Heart right ventricle (tissue), 16 donors: ENCODE results near the gene HOPX. TPM values are rescaled to one million over a fixed set of nuclear protein-coding genes. Genes with fewer than 3 reads are reported as not detected.

Experiments used
- ATAC-seq, 8 donors: fragments of 200-7000 bp; cut with Tn5 transposase; one replicate each; pipeline ENCODE4 v1.9.1; 2020; ENCODE audit warnings: mild to moderate bottlenecking in 8 of 8, moderate library complexity in 8 of 8, moderate number of reproducible peaks in 1 of 8
- DNase-seq, 2 donors: peaks; one replicate each; pipeline ENCODE4 v3.0.0-alpha.2; 2020
- H3K27ac ChIP-seq, 10 donors: fragments of 200-600 bp; sonication (generic) in 2 of 10; one replicate each; pipeline versions ENCODE4 v1.5.0 to v1.8.0; 2020 to 2022; ENCODE audit warnings: mild to moderate bottlenecking in 3 of 10
- H3K27me3 ChIP-seq, 7 donors: fragments of 200-600 bp; one replicate each; pipeline ENCODE4 v1.8.0; 2021 to 2022; ENCODE audit warnings: mild to moderate bottlenecking in 2 of 7
- H3K36me3 ChIP-seq, 9 donors: fragments of 200-600 bp; sonication (generic) in 1 of 9; one replicate each; pipeline versions ENCODE4 v1.5.0 to v1.8.0; 2020 to 2022; ENCODE audit warnings: mild to moderate bottlenecking in 2 of 9
- H3K4me1 ChIP-seq, 9 donors: fragments of 200-600 bp; sonication (generic) in 1 of 9; one replicate each; pipeline versions ENCODE4 v1.5.0 to v1.8.0; 2020 to 2022; ENCODE audit warnings: mild to moderate bottlenecking in 4 of 9
- H3K4me3 ChIP-seq, 10 donors: fragments of 200-600 bp; sonication (generic) in 2 of 10; one replicate each; pipeline versions ENCODE4 v1.5.0 to v1.8.0; 2020 to 2022; ENCODE audit warnings: mild to moderate bottlenecking in 7 of 10, moderate library complexity in 2 of 10
- H3K9me3 ChIP-seq, 11 donors: fragments of 200-600 bp in 10 of 11; sonication (generic) in 2 of 11; one replicate each; pipeline versions ENCODE4 v1.5.0 to v1.8.0; 2013 to 2022; ENCODE audit warnings: mild to moderate bottlenecking in 2 of 11, control low read depth in 1 of 11, moderate library complexity in 1 of 11
- CTCF ChIP-seq, 9 donors: fragments of 200-600 bp; sonication (generic) in 2 of 9; IDR thresholded peaks; one replicate each; pipeline versions ENCODE4 v1.5.0 to v1.8.0; 2021 to 2022; ENCODE audit warnings: antibody characterized with exemption in 9 of 9, mild to moderate bottlenecking in 5 of 9, moderate library complexity in 1 of 9
- WGBS, 2 donors: extraction: QIAGEN DNeasy Blood & Tissue Kit; methylation state at CpG; one replicate each; pipeline ENCODE4 v1.1.7; 2013; ENCODE audit warnings: inconsistent platforms in 1 of 2; 5-methylcytosine and 5-hydroxymethylcytosine counted together
- intact Hi-C, 10 donors: fragments of 100-400 bp; cut with DNase I; formaldehyde crosslinking; loops; one replicate each; pipeline versions ENCODE4 v1.11.1 to v1.14.2; 2022
- polyA plus RNA-seq, 2 donors: library from polyadenylated mRNA; stranded (reverse); fragments of 200-250 nt; gene quantifications; one replicate each; pipeline ENCODE4 v1.2.3, GENCODE V29; 2013
- total RNA-seq, 10 donors: library from RNA; stranded (reverse); fragmentation: NEBNext Ultra II Directional in 3 of 10; extraction: Animal tissue kit (Norgen Biotek cat#: 25700) in 3 of 10; gene quantifications; one replicate each; pipeline versions ENCODE4 v1.2.1 to v1.2.4, GENCODE V29; 2021 to 2023
- donor health status: Arrhythmogenic right ventricular cardiomyopathy.
- donor health status: ischemic (EF 13 %, LVEDD 7.1; RV severe dilation, severe dysfunction).
- donor health status: healthy with polysubstance abuse.
- donor health status: DM: no; HTN: yes; CAD: no.
- donor health status: DM: no; HTN: no; CAD: no.
- donor health status: ischemic (EF 25% LVEDD 6.9; RV normal size, moderate dysfunction).
- donor health status: ischemic (EF 25% LVEDD 5.7; RV mildly dilated, moderate dysfunction).
- donor health status: healthy.
- donor health status: DM: yes; HTN: yes; CAD: no.
- donor health status: Ischemic cardiomyopathy.
- donor health status: ischemic (EF 35%, LVEDD 5.7; RV mildly dilated, moderate dysfunction).
- donor health status: nonischemic (EF 11% LVEDD 7.7; RV severe dilation, severe dysfunction).
- donor health status: DM: yes; HTN: yes; CAD: no.
- donor health status: PGD.
- donor health status: ischemic (EF 29% LVEDD 5.4; RV normal size, mild dysfunction).
- donor health status: nonischemic (EF 23%, LVEDD 6.1; RV moderate dilation, normal function).

Gene HOPX
- total and polyA plus RNA-seq, 12 donors: 0.39 to 90.9 (median 10.4) TPM

GRCh38 chr4:56688094-56688647 lies 7.1 kb upstream of the HOPX start:
- 78 to 81% methylated on average over 2 of the region's 2 CpGs for WGBS, 2 donors
- DNase-seq (no peak), ATAC-seq (no peak)
- no peak overlapping the region for H3K27ac ChIP-seq
- no peaks in the 10 kb centered on the region for H3K36me3 ChIP-seq
- no peak for TF ChIP-seq CTCF (IDR thresholded peaks at IDR 0.05)
- intact Hi-C loops: no loop called here
- H3K4me1 ChIP-seq: peaks cover 0 to 4% (median 0%) of the 10 kb centered on the region in 9 donors
- H3K9me3 ChIP-seq: no peaks in the 10 kb centered on the region
- no peak overlapping the region for H3K4me3 ChIP-seq
- peaks cover 0 to 8% (median 0%) of the 10 kb centered on the region in 7 donors for H3K27me3 ChIP-seq

- no peak for TF ChIP-seq CTCF (IDR thresholded peaks at IDR 0.05)
- H3K4me1 ChIP-seq: peaks cover 0 to 6% (median 0%) of the 10 kb centered on the region in 9 donors
- intact Hi-C loops: no loop called here
- peaks cover 0 to 8% (median 0%) of the 10 kb centered on the region in 7 donors for H3K27me3 ChIP-seq
- WGBS, 2 donors: 88 to 89% methylated on average over 3 of the region's 3 CpGs
- ATAC-seq: no peak
- H3K9me3 ChIP-seq: no peaks in the 10 kb centered on the region
- no peak overlapping the region for H3K4me3 ChIP-seq
- no peak for DNase-seq
- no peaks in the 10 kb centered on the region for H3K36me3 ChIP-seq
- no peak overlapping the region for H3K27ac ChIP-seq
These were observed 5.6 kb upstream of the HOPX start for GRCh38 chr4:56686537-56687231.

GRCh38 chr4:56684320-56685050 lies 3.4 kb upstream of the HOPX start:
- 58 to 67% methylated on average over 4 of the region's 4 CpGs for WGBS, 2 donors
- H3K36me3 ChIP-seq: no peaks in the 10 kb centered on the region
- no peak for DNase-seq
- no peak overlapping the region for H3K27ac ChIP-seq
- intact Hi-C loops: no loop called here
- no peaks in the 10 kb centered on the region for H3K9me3 ChIP-seq
- TF ChIP-seq CTCF (IDR thresholded peaks at IDR 0.05): no peak
- ATAC-seq: no peak
- H3K4me1 ChIP-seq: peaks cover 0 to 15% (median 7%) of the 10 kb centered on the region in 9 donors
- peaks cover 0 to 8% (median 0%) of the 10 kb centered on the region in 7 donors for H3K27me3 ChIP-seq
- no peak overlapping the region for H3K4me3 ChIP-seq

GRCh38 chr4:56683455-56683854 lies 2.4 kb upstream of the HOPX start:
- DNase-seq (no peak), ATAC-seq (no peak)
- no peak overlapping the region for H3K27ac ChIP-seq
- no peak overlapping the region for H3K4me3 ChIP-seq
- no peaks in the 10 kb centered on the region for H3K36me3 ChIP-seq
- H3K27me3 ChIP-seq: peaks cover 0 to 8% (median 0%) of the 10 kb centered on the region in 7 donors
- 98 to 99% methylated on average over 2 of the region's 2 CpGs for WGBS, 2 donors
- intact Hi-C loops: no loop called here
- peaks cover 0 to 15% (median 7%) of the 10 kb centered on the region in 9 donors for H3K4me1 ChIP-seq
- TF ChIP-seq CTCF (IDR thresholded peaks at IDR 0.05): no peak
- H3K9me3 ChIP-seq: no peaks in the 10 kb centered on the region
